Endothelial cell of umbilical vein (primary cell): ENCODE results near the gene DTD2. TPM values are rescaled to one million over a fixed set of nuclear protein-coding genes. Genes with fewer than 3 reads are reported as not detected.

Source experiments
- BruUV-seq: library from RNA; stranded (reverse); fragments of 400-500 nt; replicated peaks from 2 replicates; lab custom pipeline; 2021; lab: Mats Ljungman, UMichigan
- CTCF ChIA-PET: fragments of 300-600, 350-600 bp; sonication (Branson Sonifier 250); formaldehyde crosslinking; loops from one replicate; lab custom pipeline; 2021; ENCODE audit warnings: antibody characterized with exemption, inconsistent platforms; lab: Charles Lee
- POLR2A ChIA-PET: fragments of 300-600, 350-600 bp; sonication (Branson Sonifier 250); formaldehyde crosslinking; loops from one replicate; lab custom pipeline; 2021; ENCODE audit warnings: antibody characterized with exemption, inconsistent platforms; lab: Charles Lee
- DNase-seq: peaks from one replicate; pipeline ENCODE4 v3.0.0-alpha.2; 2011; ENCODE audit warnings: low read depth, low spot score
- FAIRE-seq: peaks from 2 replicates; lab custom pipeline; 2011; peaks lifted over from hg19 to GRCh38; lab: Jason Lieb, UNC
- H2AFZ ChIP-seq: 2 replicates; pipeline ENCODE4 v1.6.0; 2012; ENCODE audit warnings: low read depth, low read length, control low read depth, inconsistent platforms
- H3K27ac ChIP-seq: 2 replicates; pipeline ENCODE4 v1.5.1; 2011; ENCODE audit warnings: low read depth, mild to moderate bottlenecking, control low read depth, low read length, moderate library complexity; ENCODE audit not compliant: insufficient read depth
- H3K27me3 ChIP-seq, 2 experiments: 2 replicates each; pipeline versions ENCODE4 v1.6.0 to v1.6.1; 2011; ENCODE audit warnings: low read length in 2 of 2, mixed read lengths in 1 of 2; ENCODE audit not compliant: control insufficient read depth in 2 of 2, insufficient read depth in 2 of 2
- H3K36me3 ChIP-seq, 2 experiments: 2 replicates in 1 of 2; 3 replicates in 1 of 2; pipeline ENCODE4 v1.5.1; 2011; ENCODE audit warnings: low read length in 2 of 2, mild to moderate bottlenecking in 1 of 2, moderate library complexity in 1 of 2; ENCODE audit not compliant: control insufficient read depth in 2 of 2, insufficient read depth in 2 of 2; ENCODE audit errors: extremely low read depth in 1 of 2
- H3K4me1 ChIP-seq: 3 replicates; pipeline ENCODE4 v1.5.1; 2011; ENCODE audit warnings: mild to moderate bottlenecking, low read length; ENCODE audit not compliant: control insufficient read depth, insufficient read depth; ENCODE audit errors: extremely low read depth
- H3K4me2 ChIP-seq: 2 replicates; pipeline ENCODE4 v1.6.1; 2011; ENCODE audit warnings: low read length, control low read depth, mixed read lengths; ENCODE audit not compliant: insufficient read depth
- H3K4me3 ChIP-seq, 3 experiments: fragments of 200-600 bp in 1 of 3; sonication (generic), shearing (Covaris generic) in 1 of 3; replicated peaks in 1 of 3; 2 replicates each; pipeline ENCODE4 v1.5.1; 2011 to 2016; ENCODE audit warnings: control low read depth in 3 of 3, low read length in 3 of 3, mild to moderate bottlenecking in 2 of 3, inconsistent platforms in 1 of 3, low read depth in 1 of 3, moderate library complexity in 1 of 3; ENCODE audit not compliant: insufficient read depth in 1 of 3
- H3K79me2 ChIP-seq: 2 replicates; pipeline ENCODE4 v1.6.0; 2012; ENCODE audit warnings: low read length, inconsistent platforms; ENCODE audit not compliant: control insufficient read depth, insufficient read depth
- H3K9ac ChIP-seq: replicated peaks from 2 replicates; pipeline ENCODE3; 2011; ENCODE audit warnings: low read length, control low read depth; ENCODE audit not compliant: insufficient read depth; ENCODE audit errors: extremely low read depth
- H3K9me1 ChIP-seq: replicated peaks from 3 replicates; pipeline ENCODE4 v1.6.0; 2011; ENCODE audit warnings: mild to moderate bottlenecking, low read length; ENCODE audit not compliant: control insufficient read depth, insufficient read depth; ENCODE audit errors: extremely low read depth
- H3K9me3 ChIP-seq: replicated peaks from 2 replicates; pipeline ENCODE4 v1.5.1; 2012; ENCODE audit warnings: low read length, inconsistent platforms; ENCODE audit not compliant: control insufficient read depth, insufficient read depth
- H4K20me1 ChIP-seq: replicated peaks from 2 replicates; pipeline ENCODE3; 2011; ENCODE audit warnings: mild to moderate bottlenecking, low read length; ENCODE audit not compliant: control insufficient read depth, insufficient read depth; ENCODE audit errors: extremely low read depth
- EZH2 ChIP-seq: IDR thresholded peaks from 2 replicates; pipeline ENCODE4 v1.6.1; 2012; ENCODE audit warnings: borderline replicate concordance, low read depth, mild to moderate bottlenecking, moderate library complexity, low read length, inconsistent platforms; ENCODE audit not compliant: severe bottlenecking
- FOS ChIP-seq: IDR thresholded peaks from 2 replicates; pipeline ENCODE4 v1.6.1; 2011; ENCODE audit warnings: mild to moderate bottlenecking, low read length, moderate library complexity, borderline replicate concordance; ENCODE audit not compliant: insufficient read depth
- GATA2 ChIP-seq: IDR thresholded peaks from 2 replicates; pipeline ENCODE4 v1.7.0; 2011; ENCODE audit warnings: low read depth, mild to moderate bottlenecking, moderate library complexity, mixed read lengths, low read length; ENCODE audit not compliant: insufficient read length, insufficient read depth
- JUN ChIP-seq: IDR thresholded peaks from 2 replicates; pipeline ENCODE4 v1.6.1; 2011; ENCODE audit warnings: borderline replicate concordance, low read depth; ENCODE audit not compliant: insufficient read length, insufficient read depth
- MYC ChIP-seq: IDR thresholded peaks from one replicate; pipeline ENCODE4 v1.6.1; 2011; ENCODE audit warnings: mild to moderate bottlenecking, low read depth, low read length
- POLR2A ChIP-seq: IDR thresholded peaks from 2 replicates; pipeline ENCODE4 v1.6.1; 2012; ENCODE audit warnings: low read depth, mild to moderate bottlenecking, control low read depth, low read length
- POLR2AphosphoS5 ChIP-seq: IDR thresholded peaks from 2 replicates; pipeline ENCODE4 v1.6.1; 2012; ENCODE audit warnings: low read depth, mild to moderate bottlenecking, control low read depth, low read length, moderate library complexity; ENCODE audit not compliant: insufficient read depth
- dilution Hi-C: fragments of 300-500 bp; cut with MboI; formaldehyde crosslinking; loops from one replicate; pipeline ENCODE4 v1.15.0; 2019; ENCODE audit warnings: low sequenced_read_pairs; ENCODE audit not compliant: extremely low pct_ligation_motif_present
- intact Hi-C: fragments of 100-400 bp; cut with micrococcal nuclease; formaldehyde crosslinking; loops from one replicate; pipeline ENCODE4 v1.10.0; 2022
- polyA plus RNA-seq, 4 experiments: library from polyadenylated mRNA; depleted of rRNA in 3 of 4; stranded (reverse) in 3 of 4; unstranded in 1 of 4; fragments of >200 nt; gene quantifications; 2 replicates each; pipeline versions ENCODE4 v1.2.1 to v1.2.3, GENCODE V29; 2011 to 2012; ENCODE audit warnings: missing spikeins in 1 of 4
- total RNA-seq: library from RNA; stranded (reverse); gene quantifications from 2 replicates; pipeline ENCODE4 v1.2.3, GENCODE V29; 2021
- TF ChIP-seq, protein P1 (sequence below): IDR thresholded peaks from 2 replicates; pipeline ENCODE4 v1.6.1; 2011; ENCODE audit not compliant: insufficient read depth, insufficient read length
- TF ChIP-seq, protein P2 (sequence below), 2 donors: IDR thresholded peaks; 1 replicate in 1 of 2; 2 replicates in 1 of 2; pipeline ENCODE4 v1.5.1; 2011; ENCODE audit warnings: low read length in 2 of 2, mild to moderate bottlenecking in 2 of 2, moderate library complexity in 2 of 2, control low read depth in 1 of 2, inconsistent platforms in 1 of 2, low read depth in 1 of 2; ENCODE audit not compliant: insufficient read depth in 1 of 2; ENCODE audit errors: extremely low read depth in 1 of 2

The DTD2 gene
- total and polyA plus RNA-seq, 2 donors (not counting 3 experiments of a cell fraction or from before 2014, with no cell fraction given) = 9.2 to 14.4 TPM

DNA sequence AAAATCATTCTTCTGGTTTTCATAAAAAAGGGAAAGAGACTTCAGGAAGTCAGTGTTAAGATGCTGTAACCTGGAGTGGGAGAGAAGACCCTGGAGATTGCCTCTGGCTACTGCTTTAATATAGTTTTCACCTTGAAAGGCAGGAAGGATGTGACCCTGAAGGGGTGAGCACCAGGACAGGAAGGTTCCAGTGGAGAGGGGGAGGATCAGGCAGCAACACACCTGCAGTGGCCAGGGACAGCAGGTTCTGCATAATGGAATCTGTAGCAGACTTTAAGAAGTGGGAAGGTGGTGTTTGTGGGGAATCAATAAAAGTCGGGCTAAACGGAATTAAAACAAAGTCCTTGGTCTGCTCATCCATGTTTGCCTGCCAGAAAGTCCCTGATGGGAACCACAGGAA lies 30.6 kb downstream of the DTD2 start:
- dilution Hi-C loops = no loop called here
- Histone ChIP-seq H3K4me1 (no peaks in the 10 kb centered on the region), H3K27me3 (no peaks in the 10 kb centered on the region), H3K4me2 (no peak overlapping the region), H3K9me3 (no peaks in the 10 kb centered on the region), H2AFZ (no peak overlapping the region), H3K79me2 (no peaks in the 10 kb centered on the region), H3K36me3 (no peaks in the 10 kb centered on the region), H3K9me1 (no peaks in the 10 kb centered on the region), H3K4me3 (no peak overlapping the region), H4K20me1 (no peaks in the 10 kb centered on the region), H3K27ac (no peak overlapping the region), H3K9ac (no peak overlapping the region)
- CTCF ChIA-PET = interaction anchor here (0.9 to 1.4 kb wide), 3 partner anchors 9 to 25 kb away, joined by 3 read pairs; no protein-coding TSS in a partner anchor
- POLR2A ChIA-PET = no interaction called here
- DNase-seq (no peak), FAIRE-seq (no peak)
- TF ChIP-seq FOS (no peak), POLR2A (no peak), EZH2 (no peak), JUN (no peak), GATA2 (no peak), POLR2AphosphoS5 (no peak), MYC (no peak)
- TF ChIP-seq, protein P1, sequence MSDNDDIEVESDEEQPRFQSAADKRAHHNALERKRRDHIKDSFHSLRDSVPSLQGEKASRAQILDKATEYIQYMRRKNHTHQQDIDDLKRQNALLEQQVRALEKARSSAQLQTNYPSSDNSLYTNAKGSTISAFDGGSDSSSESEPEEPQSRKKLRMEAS = no peak
- TF ChIP-seq, protein P2, sequence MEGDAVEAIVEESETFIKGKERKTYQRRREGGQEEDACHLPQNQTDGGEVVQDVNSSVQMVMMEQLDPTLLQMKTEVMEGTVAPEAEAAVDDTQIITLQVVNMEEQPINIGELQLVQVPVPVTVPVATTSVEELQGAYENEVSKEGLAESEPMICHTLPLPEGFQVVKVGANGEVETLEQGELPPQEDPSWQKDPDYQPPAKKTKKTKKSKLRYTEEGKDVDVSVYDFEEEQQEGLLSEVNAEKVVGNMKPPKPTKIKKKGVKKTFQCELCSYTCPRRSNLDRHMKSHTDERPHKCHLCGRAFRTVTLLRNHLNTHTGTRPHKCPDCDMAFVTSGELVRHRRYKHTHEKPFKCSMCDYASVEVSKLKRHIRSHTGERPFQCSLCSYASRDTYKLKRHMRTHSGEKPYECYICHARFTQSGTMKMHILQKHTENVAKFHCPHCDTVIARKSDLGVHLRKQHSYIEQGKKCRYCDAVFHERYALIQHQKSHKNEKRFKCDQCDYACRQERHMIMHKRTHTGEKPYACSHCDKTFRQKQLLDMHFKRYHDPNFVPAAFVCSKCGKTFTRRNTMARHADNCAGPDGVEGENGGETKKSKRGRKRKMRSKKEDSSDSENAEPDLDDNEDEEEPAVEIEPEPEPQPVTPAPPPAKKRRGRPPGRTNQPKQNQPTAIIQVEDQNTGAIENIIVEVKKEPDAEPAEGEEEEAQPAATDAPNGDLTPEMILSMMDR (IDR thresholded peaks at IDR 0.05; ENCODE audit: extremely low read depth in 1 of 2, insufficient read depth in 1 of 2, low read depth in 1 of 2, low read length in 2 of 2) = no peak
- intact Hi-C loops = no loop called here
- BruUV-seq = no TSS peak
